Measurements from ENCODE around the gene FNBP1L.
A peak's percentile ranks its signal among the peaks of the same experiment; 100 is the strongest.
"Not testable (repeated sequence)": the region's sequence is repeated elsewhere in the genome, so short reads cannot be mapped to it uniquely, and the experiment has no call there.

Gene FNBP1L

GRCh38 chr1:93542398-93542797 is 94.5 kb downstream of the FNBP1L start:
- H3K9me3 Mint-ChIP-seq, result no peaks in the 10 kb centered on the region
- no peaks in the 10 kb centered on the region for H3K27me3 Mint-ChIP-seq (ENCODE audit: low read depth, poor library complexity)
- H3K4me1 Mint-ChIP-seq, result no peaks in the 10 kb centered on the region
- no peak overlapping the region for H3K27ac Mint-ChIP-seq
- TF ChIP-seq CTCF (IDR thresholded peaks at IDR 0.05), result no peak
- no peak for DNase-seq
- H3K36me3 Mint-ChIP-seq (ENCODE audit: low read depth), result peaks cover 30% of the 10 kb centered on the region
- no peak overlapping the region for H3K4me3 Mint-ChIP-seq

- peak overlapping the region; percentile 3 for H3K27ac Mint-ChIP-seq
- DNase-seq, result no peak
- H3K27me3 Mint-ChIP-seq (ENCODE audit: low read depth, poor library complexity), result no peaks in the 10 kb centered on the region
- no peaks in the 10 kb centered on the region for H3K9me3 Mint-ChIP-seq
- no peak overlapping the region for H3K4me3 Mint-ChIP-seq
- peaks cover 7% of the 10 kb centered on the region for H3K4me1 Mint-ChIP-seq
- peaks cover 43% of the 10 kb centered on the region for H3K36me3 Mint-ChIP-seq (ENCODE audit: low read depth)
- no peak for TF ChIP-seq CTCF (IDR thresholded peaks at IDR 0.05)
These were observed 98.4 kb downstream of the FNBP1L start for GRCh38 chr1:93546162-93546863.

- Mint-ChIP-seq H3K4me3 (no peak overlapping the region), H3K27me3 (ENCODE audit: low read depth, poor library complexity) (no peaks in the 10 kb centered on the region), H3K36me3 (ENCODE audit: low read depth) (peaks cover 43% of the 10 kb centered on the region), H3K4me1 (peaks cover 34% of the 10 kb centered on the region), H3K9me3 (no peaks in the 10 kb centered on the region), H3K27ac (no peak overlapping the region)
- no peak for DNase-seq
- TF ChIP-seq CTCF (IDR thresholded peaks at IDR 0.05), result no peak
These were observed 101.2 kb downstream of the FNBP1L start for GRCh38 chr1:93549131-93549530.

- DNase-seq, result no peak
- no peaks in the 10 kb centered on the region for H3K27me3 Mint-ChIP-seq (ENCODE audit: low read depth, poor library complexity)
- no peak for TF ChIP-seq CTCF (IDR thresholded peaks at IDR 0.05)
- H3K36me3 Mint-ChIP-seq (ENCODE audit: low read depth), result peaks cover 48% of the 10 kb centered on the region
- peaks cover 40% of the 10 kb centered on the region for H3K4me1 Mint-ChIP-seq
- no peak overlapping the region for H3K27ac Mint-ChIP-seq
- H3K9me3 Mint-ChIP-seq, result no peaks in the 10 kb centered on the region
- no peak overlapping the region for H3K4me3 Mint-ChIP-seq
These were observed 101.9 kb downstream of the FNBP1L start for GRCh38 chr1:93549811-93550210.

- peaks cover 43% of the 10 kb centered on the region for H3K4me1 Mint-ChIP-seq
- peaks cover 5% of the 10 kb centered on the region for H3K9me3 Mint-ChIP-seq
- H3K36me3 Mint-ChIP-seq (ENCODE audit: low read depth), result peaks cover 54% of the 10 kb centered on the region
- DNase-seq, result peak; percentile 33
- peak overlapping the region; percentile 93 for H3K27ac Mint-ChIP-seq
- no peak for TF ChIP-seq CTCF (IDR thresholded peaks at IDR 0.05)
- peak overlapping the region; percentile 41 for H3K4me3 Mint-ChIP-seq
- no peaks in the 10 kb centered on the region for H3K27me3 Mint-ChIP-seq (ENCODE audit: low read depth, poor library complexity)
These were observed 105.0 kb downstream of the FNBP1L start for GRCh38 chr1:93552741-93553455.

- Mint-ChIP-seq H3K36me3 (ENCODE audit: low read depth) (peaks cover 57% of the 10 kb centered on the region), H3K4me1 (peaks cover 43% of the 10 kb centered on the region), H3K4me3 (peak overlapping the region; percentile 12), H3K9me3 (peaks cover 16% of the 10 kb centered on the region)
- H3K27ac Mint-ChIP-seq; H3K27me3 Mint-ChIP-seq (ENCODE audit: low read depth, poor library complexity); DNase-seq: not testable (repeated sequence)
These were observed 106.1 kb downstream of the FNBP1L start for GRCh38 chr1:93553886-93554490.
